ENCODE measurements around the gene ATP6V0C. TPM values are rescaled to one million over a fixed set of nuclear protein-coding genes. Genes with fewer than 3 reads are reported as not detected.

The ATP6V0C gene
- total RNA-seq, 4 donors from 2014 or later, result 48.1 to 73.0 (median 61.1) TPM

- TF ChIP-seq EP300 (IDR thresholded peaks at IDR 0.05) (no peak), CTCF (IDR thresholded peaks at IDR 0.05) (no peak), POLR2A (IDR thresholded peaks at IDR 0.05) (no peak)
- no peaks in the 10 kb centered on the region for H3K27me3 ChIP-seq
- H3K4me1 ChIP-seq, result peaks cover 0 to 56% (median 36%) of the 10 kb centered on the region in 4 donors
- H3K4me3 ChIP-seq, result peak overlapping the region; percentile 36 to 99 (median 94)
- H3K36me3 ChIP-seq, result peaks cover 0 to 4% (median 0%) of the 10 kb centered on the region in 3 donors
- DNase-seq (ENCODE audit: low spot score in 2 of 2), result no peak
- peak overlapping the region; percentile 92 to 100 (median 98) for H3K27ac ChIP-seq
- H3K9me3 ChIP-seq, result no peaks in the 10 kb centered on the region
- WGBS, 2 donors, result 31 to 41% methylated on average over 13 to 15 of the region's 15 CpGs
These were observed 882 bp upstream of the ATP6V0C start for GRCh38 chr16:2512735-2513404.

- no peaks in the 10 kb centered on the region for H3K9me3 ChIP-seq
- no peaks in the 10 kb centered on the region for H3K27me3 ChIP-seq
- H3K36me3 ChIP-seq, result peaks cover 0 to 9% (median 0%) of the 10 kb centered on the region in 3 donors
- TF ChIP-seq POLR2A (IDR thresholded peaks at IDR 0.05), result no peak
- no peak for TF ChIP-seq CTCF (IDR thresholded peaks at IDR 0.05)
- no peak for TF ChIP-seq EP300 (IDR thresholded peaks at IDR 0.05)
- DNase-seq (ENCODE audit: low spot score in 2 of 2), result no peak
- peaks cover 0 to 73% (median 53%) of the 10 kb centered on the region in 4 donors for H3K4me1 ChIP-seq
- H3K27ac ChIP-seq, result peak overlapping the region; percentile 92 to 100 (median 98)
- peak overlapping the region; percentile 89 to 99 (median 94) for H3K4me3 ChIP-seq
- 0 to 1% methylated on average over 11 to 53 of the region's 63 CpGs for WGBS, 2 donors
These were observed 804 bp downstream of the ATP6V0C start for GRCh38 chr16:2514333-2515179.

GRCh38 chr16:2515180-2515851 is 1.6 kb downstream of the ATP6V0C start:
- H3K9me3 ChIP-seq, result no peaks in the 10 kb centered on the region
- 19 to 24% methylated on average over 12 to 14 of the region's 14 CpGs for WGBS, 2 donors
- peaks cover 0 to 77% (median 57%) of the 10 kb centered on the region in 4 donors for H3K4me1 ChIP-seq
- DNase-seq (ENCODE audit: low spot score in 2 of 2), result no peak
- H3K36me3 ChIP-seq, result peaks cover 0 to 11% (median 0%) of the 10 kb centered on the region in 3 donors
- H3K27me3 ChIP-seq, result no peaks in the 10 kb centered on the region
- peak overlapping the region; percentile 77 to 99 (median 94) for H3K4me3 ChIP-seq
- peak overlapping the region; percentile 92 to 100 (median 98) for H3K27ac ChIP-seq
- TF ChIP-seq EP300 (IDR thresholded peaks at IDR 0.05) (no peak), POLR2A (IDR thresholded peaks at IDR 0.05) (no peak), CTCF (IDR thresholded peaks at IDR 0.05) (no peak)

- peak overlapping the region in 1 of 4 donors; percentile 94 for H3K4me3 ChIP-seq
- DNase-seq (ENCODE audit: low spot score in 2 of 2), result no peak
- peaks cover 0 to 11% (median 0%) of the 10 kb centered on the region in 3 donors for H3K36me3 ChIP-seq
- H3K27ac ChIP-seq, result peak overlapping the region in 3 of 4 donors; percentile 98 to 100 (median 99)
- peaks cover 0 to 82% (median 66%) of the 10 kb centered on the region in 4 donors for H3K4me1 ChIP-seq
- no peaks in the 10 kb centered on the region for H3K27me3 ChIP-seq
- H3K9me3 ChIP-seq, result no peaks in the 10 kb centered on the region
- TF ChIP-seq POLR2A (IDR thresholded peaks at IDR 0.05), result no peak
- peak in 1 of 5 experiments; percentile 14 for TF ChIP-seq CTCF (IDR thresholded peaks at IDR 0.05)
- 58 to 65% methylated on average over 11 of the region's 11 CpGs for WGBS, 2 donors
These were observed 2.9 kb downstream of the ATP6V0C start for GRCh38 chr16:2516391-2517240.
